ENCODE results near the gene EWSR1. TPM values are rescaled to one million over a fixed set of nuclear protein-coding genes. Genes with fewer than 3 reads are reported as not detected.

EWSR1 gene
- total RNA-seq, 4 donors from 2014 or later = 132 to 308 (median 170) TPM

DNA sequence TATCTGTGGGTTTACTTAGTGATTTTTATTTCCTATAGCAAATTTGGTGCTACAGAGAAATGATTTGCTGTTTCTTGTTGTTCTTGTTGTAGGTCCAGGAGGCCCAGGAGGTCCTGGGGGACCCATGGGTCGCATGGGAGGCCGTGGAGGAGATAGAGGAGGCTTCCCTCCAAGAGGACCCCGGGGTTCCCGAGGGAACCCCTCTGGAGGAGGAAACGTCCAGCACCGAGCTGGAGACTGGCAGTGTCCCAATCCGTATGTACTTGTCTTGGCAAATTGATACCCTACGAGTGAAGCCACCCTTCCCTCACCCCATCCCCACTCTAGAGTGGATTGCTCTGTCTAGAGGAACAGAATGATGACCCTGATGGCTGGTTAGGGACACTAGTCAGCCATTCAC is 30.6 kb downstream of the EWSR1 start:
- H3K4me1 ChIP-seq = peaks cover 13% of the 10 kb centered on the region
- H3K27me3 ChIP-seq = no peaks in the 10 kb centered on the region
- H3K4me3 ChIP-seq = no peak overlapping the region
- DNase-seq (ENCODE audit: low spot score in 2 of 2) = peak in 1 of 2 donors; percentile 37
- 69% methylated on average over 7 of the region's 8 CpGs for WGBS
- TF ChIP-seq POLR2A (IDR thresholded peaks at IDR 0.05) = no peak
- TF ChIP-seq, protein P1, sequence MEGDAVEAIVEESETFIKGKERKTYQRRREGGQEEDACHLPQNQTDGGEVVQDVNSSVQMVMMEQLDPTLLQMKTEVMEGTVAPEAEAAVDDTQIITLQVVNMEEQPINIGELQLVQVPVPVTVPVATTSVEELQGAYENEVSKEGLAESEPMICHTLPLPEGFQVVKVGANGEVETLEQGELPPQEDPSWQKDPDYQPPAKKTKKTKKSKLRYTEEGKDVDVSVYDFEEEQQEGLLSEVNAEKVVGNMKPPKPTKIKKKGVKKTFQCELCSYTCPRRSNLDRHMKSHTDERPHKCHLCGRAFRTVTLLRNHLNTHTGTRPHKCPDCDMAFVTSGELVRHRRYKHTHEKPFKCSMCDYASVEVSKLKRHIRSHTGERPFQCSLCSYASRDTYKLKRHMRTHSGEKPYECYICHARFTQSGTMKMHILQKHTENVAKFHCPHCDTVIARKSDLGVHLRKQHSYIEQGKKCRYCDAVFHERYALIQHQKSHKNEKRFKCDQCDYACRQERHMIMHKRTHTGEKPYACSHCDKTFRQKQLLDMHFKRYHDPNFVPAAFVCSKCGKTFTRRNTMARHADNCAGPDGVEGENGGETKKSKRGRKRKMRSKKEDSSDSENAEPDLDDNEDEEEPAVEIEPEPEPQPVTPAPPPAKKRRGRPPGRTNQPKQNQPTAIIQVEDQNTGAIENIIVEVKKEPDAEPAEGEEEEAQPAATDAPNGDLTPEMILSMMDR (IDR thresholded peaks at IDR 0.05) = no peak
- no peak for TF ChIP-seq POLR2AphosphoS5 (IDR thresholded peaks at IDR 0.05)
- no peak for TF ChIP-seq EP300 (IDR thresholded peaks at IDR 0.05)
- no peak overlapping the region for H3K27ac ChIP-seq
- H3K9me3 ChIP-seq = no peaks in the 10 kb centered on the region
- H3K36me3 ChIP-seq = peaks cover 76% of the 10 kb centered on the region

DNA sequence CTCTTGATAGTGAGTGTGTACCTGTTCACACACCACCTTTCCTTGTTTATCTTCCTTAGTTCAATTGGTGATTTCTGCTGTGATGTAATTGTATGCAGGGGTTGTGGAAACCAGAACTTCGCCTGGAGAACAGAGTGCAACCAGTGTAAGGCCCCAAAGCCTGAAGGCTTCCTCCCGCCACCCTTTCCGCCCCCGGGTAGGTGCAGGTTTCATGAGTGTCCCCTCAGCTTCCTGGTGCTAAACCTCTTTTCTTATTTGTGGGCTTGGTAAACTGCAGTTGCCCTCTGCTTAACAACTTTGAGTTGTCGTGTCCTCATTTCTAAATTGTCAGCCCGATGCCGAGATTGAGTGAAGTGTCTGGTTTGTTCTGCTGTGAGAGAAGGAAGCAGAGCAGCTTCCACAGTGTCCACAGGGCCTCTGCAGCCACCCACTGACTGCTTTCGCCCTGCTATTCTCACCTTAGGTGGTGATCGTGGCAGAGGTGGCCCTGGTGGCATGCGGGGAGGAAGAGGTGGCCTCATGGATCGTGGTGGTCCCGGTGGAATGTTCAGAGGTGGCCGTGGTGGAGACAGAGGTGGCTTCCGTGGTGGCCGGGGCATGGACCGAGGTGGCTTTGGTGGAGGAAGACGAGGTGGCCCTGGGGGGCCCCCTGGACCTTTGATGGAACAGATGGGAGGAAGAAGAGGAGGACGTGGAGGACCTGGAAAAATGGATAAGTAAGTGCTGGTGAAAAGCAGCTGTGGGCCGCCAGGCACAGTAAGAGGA is 31.2 kb downstream of the EWSR1 start:
- Histone ChIP-seq H3K27ac (no peak overlapping the region), H3K4me3 (no peak overlapping the region), H3K27me3 (no peaks in the 10 kb centered on the region), H3K9me3 (no peaks in the 10 kb centered on the region), H3K4me1 (peaks cover 13% of the 10 kb centered on the region), H3K36me3 (peaks cover 69% of the 10 kb centered on the region)
- peak in 1 of 2 donors; percentile 65 for DNase-seq (ENCODE audit: low spot score in 2 of 2)
- WGBS = 86% methylated on average over 16 of the region's 19 CpGs
- no peak for TF ChIP-seq EP300 (IDR thresholded peaks at IDR 0.05)
- TF ChIP-seq, protein P1 (IDR thresholded peaks at IDR 0.05) = no peak
- TF ChIP-seq POLR2A (IDR thresholded peaks at IDR 0.05) = no peak
- TF ChIP-seq POLR2AphosphoS5 (IDR thresholded peaks at IDR 0.05) = no peak

DNA sequence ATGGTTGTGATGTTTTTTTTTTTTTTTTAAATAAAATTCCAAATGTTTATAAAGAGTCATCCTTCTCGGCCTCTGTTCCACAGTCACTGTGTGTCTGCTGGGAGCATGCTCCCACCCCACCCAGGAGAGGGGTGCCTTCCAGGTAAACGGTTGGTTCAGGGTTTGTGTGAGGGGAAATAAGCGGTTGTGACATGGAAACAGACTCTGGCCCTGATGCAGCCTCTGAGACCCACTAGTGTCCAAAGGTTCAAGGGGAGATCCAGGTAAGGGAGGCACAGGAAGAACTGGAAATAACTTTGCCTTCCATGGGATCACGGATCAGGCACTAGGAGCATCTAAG is 32.4 kb downstream of the EWSR1 start:
- peaks cover 58% of the 10 kb centered on the region for H3K36me3 ChIP-seq
- WGBS = 57% methylated on average over 4 of the region's 4 CpGs
- H3K4me1 ChIP-seq = peaks cover 13% of the 10 kb centered on the region
- no peaks in the 10 kb centered on the region for H3K9me3 ChIP-seq
- no peaks in the 10 kb centered on the region for H3K27me3 ChIP-seq
- no peak for DNase-seq (ENCODE audit: low spot score in 2 of 2)
- no peak overlapping the region for H3K4me3 ChIP-seq
- TF ChIP-seq POLR2A (IDR thresholded peaks at IDR 0.05) = no peak
- no peak overlapping the region for H3K27ac ChIP-seq

DNA sequence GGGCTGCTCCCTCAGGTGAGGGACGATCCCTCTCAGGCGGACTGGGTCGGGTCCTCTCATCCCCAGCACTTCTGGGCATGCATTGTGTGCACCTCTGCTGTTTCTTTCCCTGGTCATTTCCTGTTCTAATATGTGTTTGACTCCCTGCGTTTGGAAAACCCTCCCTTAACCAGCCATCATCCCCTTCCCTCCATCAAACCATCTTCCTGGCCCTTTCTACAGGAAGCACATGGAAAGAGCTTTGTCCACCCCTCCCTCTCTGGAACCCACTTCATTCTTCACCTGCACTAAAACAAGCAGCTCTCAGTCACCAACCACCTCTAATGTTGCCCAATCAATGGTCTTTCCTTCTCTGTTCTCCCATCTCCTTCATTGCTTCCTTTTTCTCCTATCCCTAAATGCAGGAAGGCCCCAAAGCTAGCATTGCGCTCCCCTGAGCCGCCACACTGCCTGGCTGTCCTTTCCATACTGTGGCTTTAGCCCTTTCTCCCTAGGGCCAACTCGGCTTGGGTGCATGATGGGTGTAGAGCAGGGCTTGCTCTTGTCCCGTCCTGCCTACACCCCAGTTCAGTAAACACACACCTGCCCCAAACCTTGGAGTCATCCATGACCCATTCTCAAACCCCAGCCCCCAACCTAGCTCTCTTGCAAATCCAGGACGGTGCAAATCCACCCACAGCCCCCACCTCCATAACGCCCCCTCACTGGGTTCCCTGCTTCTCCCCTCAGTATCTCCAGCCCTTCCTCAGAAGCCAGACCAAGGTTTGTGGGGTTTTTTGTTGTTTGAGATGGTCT is 32.9 kb downstream of the EWSR1 start:
- TF ChIP-seq EP300 (IDR thresholded peaks at IDR 0.05) (no peak), POLR2AphosphoS5 (IDR thresholded peaks at IDR 0.05) (no peak), POLR2A (IDR thresholded peaks at IDR 0.05) (no peak)
- TF ChIP-seq, protein P1 (IDR thresholded peaks at IDR 0.05) = no peak
- Histone ChIP-seq H3K36me3 (peaks cover 52% of the 10 kb centered on the region), H3K9me3 (no peaks in the 10 kb centered on the region), H3K4me3 (no peak overlapping the region), H3K4me1 (peaks cover 15% of the 10 kb centered on the region), H3K27ac (no peak overlapping the region), H3K27me3 (no peaks in the 10 kb centered on the region)
- peak in 1 of 2 donors; percentile 71 for DNase-seq (ENCODE audit: low spot score in 2 of 2)
- WGBS = 71% methylated on average over 10 of the region's 10 CpGs

DNA sequence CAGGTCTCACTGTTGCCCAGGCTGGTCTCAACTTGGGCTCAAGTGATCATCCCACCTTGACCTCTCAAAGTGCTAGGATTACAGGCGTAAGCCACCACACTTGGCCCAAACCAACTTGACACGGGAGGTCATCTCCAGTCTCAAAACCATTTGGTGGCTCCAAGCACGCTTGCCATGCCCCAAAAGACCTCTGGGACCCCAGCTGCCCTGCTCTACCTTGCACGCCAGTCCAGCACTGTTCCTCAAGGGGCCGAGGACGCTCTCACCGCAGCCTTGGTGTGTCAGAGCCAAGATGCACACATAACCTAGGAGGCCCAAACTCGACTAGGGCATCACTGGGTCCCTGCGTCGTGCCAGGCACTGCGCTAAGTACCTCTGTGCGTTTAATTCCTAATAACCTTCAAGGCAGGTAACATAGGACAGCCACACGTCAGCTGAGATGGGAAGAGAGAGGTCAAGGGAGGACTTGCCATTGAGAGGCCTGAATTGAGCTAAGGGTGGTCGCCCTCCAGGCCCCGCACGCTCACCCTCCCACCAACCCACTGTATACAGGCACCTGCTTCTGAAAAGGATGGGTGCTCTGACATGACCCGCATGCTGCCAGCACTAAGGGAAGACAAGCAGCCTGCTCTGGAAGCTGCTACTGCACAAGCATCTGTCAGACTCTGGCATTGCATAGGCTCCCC is 33.8 kb downstream of the EWSR1 start:
- no peak overlapping the region for H3K27ac ChIP-seq
- WGBS = 83% methylated on average over 6 of the region's 17 CpGs
- H3K4me1 ChIP-seq = peaks cover 21% of the 10 kb centered on the region
- H3K36me3 ChIP-seq = peaks cover 43% of the 10 kb centered on the region
- H3K9me3 ChIP-seq = no peaks in the 10 kb centered on the region
- no peaks in the 10 kb centered on the region for H3K27me3 ChIP-seq
- peak in 1 of 2 donors; percentile 68 for DNase-seq (ENCODE audit: low spot score in 2 of 2)
- no peak overlapping the region for H3K4me3 ChIP-seq
- TF ChIP-seq POLR2AphosphoS5 (IDR thresholded peaks at IDR 0.05) = no peak
- TF ChIP-seq POLR2A (IDR thresholded peaks at IDR 0.05) = no peak
- no peak for TF ChIP-seq EP300 (IDR thresholded peaks at IDR 0.05)
- TF ChIP-seq, protein P1 (IDR thresholded peaks at IDR 0.05) = no peak
